Left cardiac atrium (tissue), 4 donors: Measurements from ENCODE around the gene PSAP. TPM values are rescaled to one million over a fixed set of nuclear protein-coding genes. Genes with fewer than 3 reads are reported as not detected.
"Not testable (repeated sequence)": the region's sequence is repeated elsewhere in the genome, so short reads cannot be mapped to it uniquely, and the experiment has no call there.

Experiments used
- ATAC-seq, 2 donors: fragments of 200-7000 bp; cut with Tn5 transposase; one replicate each; pipeline ENCODE4 v1.9.1; 2020; ENCODE audit warnings: mild to moderate bottlenecking in 2 of 2, moderate library complexity in 2 of 2
- DNase-seq: peaks from one replicate; pipeline ENCODE4 v3.0.0-alpha.2; 2020
- intact Hi-C, 2 donors: fragments of 100-400 bp; cut with DNase I; formaldehyde crosslinking; loops; one replicate each; pipeline versions ENCODE4 v1.14.1 to v1.15.1; 2022 to 2023
- total RNA-seq, 2 donors: library from RNA; stranded (reverse); fragmentation: NEBNext Ultra II Directional; extraction: Animal tissue kit (Norgen Biotek cat#: 25700); gene quantifications; one replicate each; pipeline ENCODE4 v1.2.1, GENCODE V29; 2021
- donor health status: DM: no; HTN: yes; CAD: no.
- donor health status: DM: no; HTN: yes; CAD: no; lungs with severe emphysema.
- donor health status: DM: yes; HTN: yes; CAD: no.
- donor health status: Dilated cardiomyopathy.

The PSAP gene
- total RNA-seq, 2 donors from 2014 or later, result 1,413 to 1,441 TPM

DNA sequence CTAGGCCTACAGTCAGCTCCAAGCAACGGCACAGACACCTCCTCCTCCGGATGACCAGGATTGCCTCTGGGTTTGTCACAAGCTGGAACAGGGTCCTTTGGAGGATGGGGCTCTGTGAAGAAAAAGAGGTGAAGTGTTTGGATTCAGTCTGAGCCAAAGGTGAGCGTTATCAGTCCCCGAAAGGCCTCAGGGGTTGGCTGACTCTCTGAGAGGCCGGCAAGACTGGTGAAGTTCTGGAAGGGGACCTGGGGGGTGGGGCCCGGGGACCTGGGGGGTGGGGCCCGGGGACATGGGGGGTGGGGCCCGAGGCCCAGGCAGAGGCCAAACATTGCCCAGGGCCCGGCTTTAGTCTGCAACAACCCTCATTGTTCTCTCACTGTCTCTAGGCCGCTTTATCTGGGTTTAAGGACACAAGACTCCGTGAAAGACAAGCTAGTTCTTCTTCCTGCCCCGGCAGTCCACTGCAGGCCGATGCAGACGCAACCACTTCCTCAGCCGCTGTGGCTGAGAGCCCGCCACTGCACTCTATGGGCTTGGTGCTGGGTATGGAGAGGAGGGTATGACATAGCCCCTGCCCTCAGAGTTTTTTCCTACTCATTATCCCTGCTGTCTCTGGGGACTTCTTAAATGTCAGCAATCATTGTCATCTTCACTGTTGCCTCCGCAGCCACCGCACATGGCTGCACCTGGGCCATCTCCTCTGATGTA lies 27.4 kb upstream of the PSAP start:
- intact Hi-C loops, result no loop called here
- peak in 1 of 2 donors; percentile 52 for ATAC-seq
- DNase-seq, result no peak

DNA sequence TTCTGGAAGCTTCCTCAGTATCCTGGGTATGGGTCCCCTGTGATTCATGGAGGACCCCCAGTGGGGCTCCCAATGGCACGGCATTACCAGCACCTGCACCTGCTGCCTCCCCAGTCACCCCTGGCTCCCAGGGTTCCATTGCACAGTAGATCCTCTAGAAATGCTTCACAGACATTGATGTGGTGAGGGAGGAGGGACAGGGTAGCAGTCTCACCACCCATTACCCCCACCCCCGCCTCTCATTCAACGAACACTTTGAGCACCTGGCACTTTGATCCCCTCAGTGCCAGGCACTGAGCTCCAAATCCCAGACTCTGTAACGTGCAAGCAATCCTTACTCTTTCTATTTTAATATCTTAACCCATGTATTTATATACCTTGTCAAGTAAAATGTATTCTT lies 26.8 kb upstream of the PSAP start:
- DNase-seq (no peak), ATAC-seq (no peak)
- intact Hi-C loops, result no loop called here

DNA sequence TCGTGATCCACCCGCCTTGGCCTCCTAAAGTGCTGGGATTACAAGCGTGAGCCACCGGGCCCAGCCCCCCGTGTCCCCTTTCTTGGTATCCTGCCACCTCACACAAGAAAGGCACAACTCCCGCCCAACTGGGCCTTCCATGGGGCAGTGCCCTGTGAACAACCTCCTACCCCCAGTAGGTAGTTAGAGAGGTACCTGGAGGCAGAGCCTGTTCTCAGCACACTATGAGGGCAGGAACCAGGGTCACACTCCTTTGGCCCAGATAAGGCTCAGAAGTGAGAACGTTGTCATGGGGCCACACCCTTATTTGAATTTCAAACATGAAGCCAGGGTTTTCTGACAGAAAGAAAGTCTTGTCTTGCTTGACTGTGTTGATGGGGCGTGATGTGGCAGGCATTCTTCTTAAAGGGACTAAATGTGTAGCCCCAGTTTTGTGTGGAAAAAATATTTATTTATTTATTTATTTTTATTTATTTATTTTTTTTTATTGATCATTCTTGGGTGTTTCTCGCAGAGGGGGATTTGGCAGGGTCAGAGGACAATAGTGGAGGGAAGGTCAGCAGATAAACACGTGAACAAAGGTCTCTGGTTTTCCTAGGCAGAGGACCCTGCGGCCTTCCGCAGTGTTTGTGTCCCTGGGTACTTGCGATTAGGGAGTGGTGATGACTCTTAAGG lies 23.8 kb upstream of the PSAP start:
- intact Hi-C loops, ATAC-seq, DNase-seq: not testable (repeated sequence)

DNA sequence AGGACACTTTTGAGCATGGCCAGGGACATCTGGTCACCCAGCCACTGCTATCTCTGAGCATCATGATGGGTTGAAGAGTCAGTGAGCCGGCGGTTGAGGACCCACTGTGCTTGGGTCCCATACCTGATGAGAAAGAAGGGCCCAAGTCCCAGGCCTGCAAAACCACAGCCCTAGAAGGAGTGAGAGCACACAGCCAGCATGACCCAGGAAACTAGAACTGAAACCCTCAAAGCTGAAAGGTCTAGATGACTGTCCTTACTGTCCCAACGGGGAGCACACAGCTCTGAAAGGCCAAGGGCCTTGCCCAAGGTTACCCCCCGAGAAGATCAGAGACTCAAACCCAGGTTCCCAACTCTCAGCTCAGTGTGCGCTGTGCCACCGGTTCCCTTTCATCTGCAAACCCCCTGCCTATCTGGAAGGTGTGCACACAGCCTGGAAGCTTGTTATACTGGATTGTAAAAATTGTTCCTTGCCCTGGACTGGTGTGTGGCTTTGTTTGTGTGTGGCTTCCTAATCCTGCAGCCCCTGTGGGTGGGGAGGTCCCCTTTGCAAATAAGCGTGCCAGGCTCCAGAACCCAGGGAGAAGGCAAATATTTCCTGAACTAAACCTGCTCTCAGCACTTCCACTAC lies 22.6 kb upstream of the PSAP start:
- intact Hi-C loops, result no loop called here
- ATAC-seq (no peak), DNase-seq (no peak)

GRCh38 chr10:71869601-71870000 lies 18.6 kb upstream of the PSAP start:
- intact Hi-C loops, DNase-seq, ATAC-seq: not testable (repeated sequence)

GRCh38 chr10:71868192-71868697 lies 17.2 kb upstream of the PSAP start:
- intact Hi-C loops, result no loop called here
- ATAC-seq (peak; percentile 59 to 83), DNase-seq (no peak)

- ATAC-seq (no peak), DNase-seq (no peak)
- intact Hi-C loops, result no loop called here
Observed at GRCh38 chr10:71865561-71866041, 14.6 kb upstream of the PSAP start.

DNA sequence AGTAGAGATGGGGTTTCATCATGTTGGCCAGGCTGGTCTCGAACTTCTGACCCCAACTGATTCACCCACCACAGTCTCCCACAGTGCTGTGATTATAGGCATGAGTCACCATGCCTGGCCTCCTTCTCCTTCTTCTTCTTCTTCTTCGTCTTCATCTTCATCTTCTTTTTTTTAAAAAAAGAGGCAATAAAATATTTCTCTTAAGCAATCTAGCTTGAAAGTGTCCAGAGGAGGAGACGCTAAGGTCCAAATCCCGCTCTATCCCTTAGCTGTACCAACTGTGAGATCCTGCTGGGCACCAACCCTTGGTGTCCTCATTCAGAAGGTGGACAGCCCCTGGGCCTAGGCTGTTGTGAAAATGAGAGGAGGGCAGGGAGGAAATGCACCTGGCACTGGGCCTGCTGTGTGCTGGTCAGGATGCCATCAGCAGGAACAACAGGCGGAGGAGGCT lies 13.9 kb upstream of the PSAP start:
- DNase-seq, result no peak
- intact Hi-C loops, result no loop called here
- ATAC-seq, result no peak

GRCh38 chr10:71863203-71863602 lies 12.2 kb upstream of the PSAP start:
- ATAC-seq, result no peak
- intact Hi-C loops, result no loop called here

DNA sequence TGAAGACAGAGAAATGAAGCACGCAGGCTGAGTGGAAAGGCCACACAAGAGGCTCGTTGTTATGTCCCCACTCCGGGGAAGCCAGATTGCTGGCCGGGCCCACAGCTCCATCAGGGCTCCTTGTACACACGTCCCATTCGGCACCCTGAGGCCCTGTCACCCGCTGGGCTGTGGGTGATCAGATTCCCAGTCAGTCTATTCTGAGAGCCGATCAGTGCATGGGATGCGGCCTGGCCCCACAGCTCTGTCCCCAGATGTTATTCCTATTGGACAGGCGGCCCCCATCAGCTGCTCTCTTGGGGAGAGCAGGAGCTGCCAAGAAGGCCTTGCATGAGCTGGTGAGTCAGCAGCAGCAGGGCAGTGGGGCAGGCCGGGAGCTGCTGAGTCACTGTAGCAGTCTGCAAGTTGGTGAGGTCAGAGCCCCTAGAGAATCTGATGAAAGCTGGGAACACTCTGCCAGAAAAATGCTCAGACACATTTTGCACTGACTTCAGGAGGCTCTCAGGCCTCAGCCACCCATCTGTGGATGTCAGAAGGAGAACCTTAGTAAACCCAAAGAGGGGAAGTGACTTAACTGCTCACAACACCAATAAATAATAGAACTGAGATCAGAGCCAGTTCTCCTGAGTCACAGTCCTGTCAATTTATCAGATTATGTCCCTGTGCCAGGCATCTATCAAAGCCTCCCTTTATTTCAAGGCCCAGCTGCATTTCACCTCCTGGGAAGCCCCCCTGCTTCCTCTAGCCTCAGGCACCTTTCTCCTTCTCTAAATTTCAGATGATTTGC lies 9.4 kb upstream of the PSAP start:
- intact Hi-C loops, result no loop called here
- peak; percentile 96 for DNase-seq
- peak; percentile 98 to 99 for ATAC-seq

More at GRCh38 chr10:71863203-71863602, 12.2 kb upstream of the PSAP start:
- no peak for DNase-seq

DNA sequence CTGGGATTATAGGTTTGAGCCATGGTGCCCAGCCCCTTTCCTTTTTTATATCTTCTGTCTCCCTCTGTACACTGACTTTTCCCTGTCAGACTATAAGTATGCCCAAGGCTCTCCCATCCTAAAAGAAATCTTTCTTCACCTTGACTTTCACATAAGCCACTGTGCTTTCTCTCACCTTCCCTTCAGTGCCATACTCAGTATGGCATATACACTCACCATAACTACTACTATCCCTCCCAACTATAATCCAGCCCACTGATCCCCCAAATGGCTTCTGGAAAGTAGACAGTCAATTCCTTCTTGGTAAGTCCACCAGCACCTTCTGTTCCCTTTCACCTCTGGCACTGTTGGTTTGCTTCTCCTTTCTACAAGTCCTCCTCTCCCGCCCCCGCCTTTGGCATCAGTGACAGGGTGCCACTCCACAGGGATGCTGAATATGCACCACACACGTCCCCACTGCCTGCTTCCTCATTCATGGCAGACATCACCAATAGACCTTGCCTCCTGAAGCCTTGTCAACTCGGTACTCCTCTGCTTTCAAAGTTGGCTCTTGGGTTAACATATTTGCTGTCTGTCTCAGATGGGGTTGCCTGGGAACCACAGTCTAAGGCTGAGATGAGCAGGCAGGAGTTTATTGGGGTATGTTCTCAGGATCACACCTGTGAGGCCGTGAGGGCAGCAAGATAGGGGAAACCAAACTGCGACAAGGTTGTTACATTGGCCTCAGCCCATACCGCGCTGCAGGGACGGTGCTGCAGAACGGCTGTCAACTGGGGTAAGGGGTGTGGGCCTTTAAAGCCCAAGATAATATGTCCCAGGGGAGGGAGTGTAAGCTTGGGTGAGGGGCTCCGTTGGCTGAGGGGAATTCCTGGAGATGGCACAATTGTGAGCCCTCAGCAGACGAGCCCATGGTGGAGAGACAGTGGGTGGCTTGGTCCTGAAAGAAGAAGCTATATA lies 7.2 kb upstream of the PSAP start:
- intact Hi-C loops, result no loop called here
- no peak for ATAC-seq

DNA sequence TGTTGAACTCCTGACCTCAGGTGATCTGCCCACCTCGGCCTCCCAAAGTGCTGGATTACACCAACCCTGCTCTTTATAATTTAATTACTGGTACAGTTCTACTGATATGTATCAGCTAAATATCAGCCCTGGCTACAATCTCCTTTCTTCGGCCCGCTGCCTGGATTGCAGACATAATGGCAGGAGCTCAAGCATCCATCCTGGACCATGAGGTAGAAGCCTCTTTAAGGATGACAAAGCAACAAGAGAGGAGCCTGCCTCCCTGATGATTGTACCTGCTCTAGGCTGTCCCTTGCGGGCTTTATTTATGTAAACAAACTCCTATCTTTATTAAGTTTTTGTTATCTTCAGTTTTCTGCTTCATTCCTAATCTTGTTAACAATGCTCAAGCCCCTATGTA lies 5.6 kb upstream of the PSAP start:
- intact Hi-C loops, result no loop called here
- no peak for DNase-seq
- ATAC-seq, result no peak

More for the DNA sequence above, 7.2 kb upstream of the PSAP start:
- DNase-seq, result peak; percentile 52

DNA sequence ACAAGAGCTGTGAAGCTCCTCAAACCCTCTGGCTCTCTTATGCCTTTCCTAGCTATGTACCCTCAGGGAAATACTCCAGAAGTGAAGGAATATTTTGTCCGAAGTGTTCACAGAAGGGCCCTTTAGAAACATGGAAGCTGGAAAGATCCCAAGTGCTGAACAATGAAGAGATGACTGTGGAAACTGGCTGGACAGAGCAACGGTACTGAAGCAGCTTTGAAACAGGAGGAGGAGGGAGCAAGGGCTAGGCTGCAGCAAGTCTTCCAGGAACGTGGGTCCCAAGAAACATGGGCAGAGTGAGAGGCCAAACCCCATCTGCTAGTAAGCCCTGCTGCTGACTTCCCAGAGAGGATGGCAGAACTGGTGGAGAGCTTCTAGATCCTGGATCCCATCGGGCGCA lies 3.0 kb upstream of the PSAP start:
- intact Hi-C loops, result no loop called here
- DNase-seq, result no peak
- ATAC-seq, result no peak

- intact Hi-C loops, result no loop called here
- DNase-seq (peak; percentile 48), ATAC-seq (peak in 1 of 2 donors; percentile 4)
Observed at GRCh38 chr10:71852355-71852937, 1.4 kb upstream of the PSAP start.

DNA sequence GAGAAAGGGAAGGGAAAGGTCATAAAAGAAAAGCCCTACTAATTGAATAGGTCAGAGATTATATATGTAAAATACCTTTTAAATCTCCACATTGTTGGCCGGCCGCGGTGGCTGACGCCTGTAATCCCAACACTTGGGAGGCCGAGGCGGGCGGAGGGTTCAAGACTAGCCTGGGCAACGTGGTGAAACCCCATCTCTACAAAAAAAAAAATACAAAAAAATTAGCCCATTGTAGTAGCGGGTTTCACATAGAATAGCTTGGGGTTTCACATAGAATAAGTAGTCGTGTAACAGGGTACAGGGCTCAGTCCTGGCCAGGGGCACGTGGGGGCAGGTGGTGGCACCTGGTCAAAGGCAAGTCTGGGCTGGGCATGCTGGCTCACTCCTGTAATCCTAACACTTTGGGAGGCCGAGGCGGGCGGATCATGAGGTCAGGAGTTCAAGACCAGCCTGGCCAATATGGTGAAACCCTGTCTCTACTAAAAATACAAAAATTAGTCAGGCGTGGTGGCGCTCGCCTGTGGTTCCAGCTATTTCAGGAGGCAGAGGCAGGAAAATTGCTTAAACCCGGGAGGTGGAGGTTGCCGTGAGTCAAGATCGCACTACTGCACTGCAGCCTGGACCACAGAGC lies 529 bp upstream of the PSAP start:
- DNase-seq, intact Hi-C loops: not testable (repeated sequence)
- ATAC-seq, result peak in 1 of 2 donors; percentile 1

DNA sequence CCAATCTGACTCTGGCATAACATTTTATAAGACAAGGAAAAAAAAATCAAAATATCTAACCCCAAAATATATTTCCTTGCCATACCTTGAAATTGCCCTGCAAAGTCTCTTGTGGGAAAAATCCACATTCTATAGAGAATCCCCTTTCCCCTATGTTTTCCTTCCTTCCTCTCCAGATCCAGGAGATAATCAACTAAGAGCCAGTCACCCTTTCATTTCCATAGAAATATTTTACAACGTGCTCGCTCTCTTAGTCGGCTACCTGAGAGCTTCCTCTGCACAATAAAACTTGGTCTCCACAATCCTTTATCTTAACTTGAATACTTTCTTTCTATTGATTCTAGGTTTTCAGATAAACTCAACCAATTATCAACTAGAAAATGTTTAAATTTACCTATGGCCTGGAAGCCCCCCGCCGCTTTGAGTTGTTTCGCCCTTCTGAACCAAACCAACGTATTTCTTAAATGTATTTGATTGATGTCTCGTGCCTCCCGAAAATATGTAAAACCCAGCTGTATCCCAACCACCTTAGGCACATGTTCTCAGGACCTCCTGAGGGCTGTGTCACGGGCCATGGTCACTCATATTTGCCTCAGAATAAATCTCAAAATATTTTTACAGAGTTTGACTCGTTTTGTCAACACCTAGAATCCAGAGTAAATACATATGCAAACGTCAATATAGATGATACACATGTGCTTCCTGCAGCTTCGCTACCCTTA lies 869 bp downstream of the PSAP start:
- DNase-seq (no peak), ATAC-seq (no peak)
- intact Hi-C loops, result no loop called here
